GM12878 (cell line): Measurements from ENCODE around the gene AKAP13. TPM values are rescaled to one million over a fixed set of nuclear protein-coding genes. Genes with fewer than 3 reads are reported as not detected.

Source experiments
- BCLAF1 ChIP-seq: fragments of 450-650 bp; IDR thresholded peaks from 2 replicates; pipeline ENCODE4 v1.6.1; 2017; ENCODE audit warnings: antibody characterized with exemption, mild to moderate bottlenecking, moderate library complexity
- CTCF ChIP-seq, 3 experiments: IDR thresholded peaks in 2 of 3; conservative IDR thresholded peaks in 1 of 3; 2 replicates each; pipeline ENCODE4 v1.5.1; 2011; ENCODE audit warnings: low read depth in 3 of 3, low read length in 3 of 3, mild to moderate bottlenecking in 3 of 3, control low read depth in 2 of 3, moderate library complexity in 2 of 3, inconsistent platforms in 1 of 3, mixed read lengths in 1 of 3; ENCODE audit not compliant: control insufficient read depth in 2 of 3, insufficient read depth in 1 of 3; ENCODE audit errors: extremely low read depth in 1 of 3
- CUX1 ChIP-seq: IDR thresholded peaks from 2 replicates; pipeline ENCODE4 v1.6.1; 2012; ENCODE audit warnings: improper control_type of control experiment, low read depth, low read length; ENCODE audit not compliant: insufficient replicate concordance
- EED ChIP-seq: sonication (generic); IDR thresholded peaks from 2 replicates; pipeline ENCODE4 v1.6.1; 2016; ENCODE audit warnings: antibody characterized with exemption, low read depth
- ETV6 ChIP-seq, 2 experiments: fragments of 450-650 bp in 1 of 2; IDR thresholded peaks in 1 of 2; conservative IDR thresholded peaks in 1 of 2; 2 replicates each; pipeline ENCODE4 v1.6.1; 2014; ENCODE audit warnings: antibody characterized with exemption in 1 of 2, borderline replicate concordance in 1 of 2, low read depth in 1 of 2, mild to moderate bottlenecking in 1 of 2, moderate library complexity in 1 of 2
- FOXM1 ChIP-seq: IDR thresholded peaks from 2 replicates; pipeline ENCODE4 v1.6.1; 2012; ENCODE audit warnings: low read depth, mild to moderate bottlenecking, inconsistent platforms, low read length, moderate library complexity
- GABPA ChIP-seq: IDR thresholded peaks from 2 replicates; pipeline ENCODE4 v1.6.1; 2014; ENCODE audit warnings: antibody characterized with exemption, low read depth, mild to moderate bottlenecking, inconsistent platforms
- JUNB ChIP-seq: IDR thresholded peaks from 2 replicates; pipeline ENCODE4 v1.6.1; 2016; ENCODE audit warnings: antibody characterized with exemption, mild to moderate bottlenecking
- KAT2A ChIP-seq: conservative IDR thresholded peaks from 2 replicates; pipeline ENCODE4 v1.6.1; 2011; ENCODE audit warnings: low read depth, low read length; ENCODE audit not compliant: control insufficient read depth
- MEF2A ChIP-seq: IDR thresholded peaks from 2 replicates; pipeline ENCODE4 v1.6.1; 2011; ENCODE audit warnings: low read depth, mild to moderate bottlenecking, low read length, moderate library complexity; ENCODE audit not compliant: insufficient read depth
- MEF2B ChIP-seq: fragments of 450-650 bp; IDR thresholded peaks from 2 replicates; pipeline ENCODE4 v1.6.1; 2018; ENCODE audit warnings: mild to moderate bottlenecking, moderate library complexity; ENCODE audit not compliant: partially characterized antibody, poor library complexity, severe bottlenecking
- NFYB ChIP-seq: IDR thresholded peaks from 2 replicates; pipeline ENCODE4 v1.6.1; 2011; ENCODE audit warnings: low read depth, mild to moderate bottlenecking, low read length, improper control_type of control experiment, moderate library complexity; ENCODE audit not compliant: insufficient read depth
- PAX5 ChIP-seq: IDR thresholded peaks from 2 replicates; pipeline ENCODE4 v1.6.1; 2011; ENCODE audit warnings: low read depth, low read length, borderline replicate concordance
- RAD51 ChIP-seq: fragments of 450-650 bp; IDR thresholded peaks from 2 replicates; pipeline ENCODE4 v1.6.1; 2016; ENCODE audit warnings: moderate library complexity, mild to moderate bottlenecking, inconsistent platforms
- SMAD1 ChIP-seq: fragments of 450-650 bp; IDR thresholded peaks from 2 replicates; pipeline ENCODE4 v1.6.1; 2018; ENCODE audit warnings: mild to moderate bottlenecking, low read depth; ENCODE audit not compliant: partially characterized antibody
- SPI1 ChIP-seq: IDR thresholded peaks from 2 replicates; pipeline ENCODE4 v1.6.1; 2011; ENCODE audit warnings: low read depth, mild to moderate bottlenecking, low read length, moderate library complexity, borderline replicate concordance; ENCODE audit not compliant: insufficient read depth
- USF2 ChIP-seq: IDR thresholded peaks from 2 replicates; pipeline ENCODE4 v1.6.1; 2011; ENCODE audit warnings: low read depth, low read length, improper control_type of control experiment, borderline replicate concordance
- ZNF384 ChIP-seq: IDR thresholded peaks from 2 replicates; pipeline ENCODE4 v1.6.1; 2012; ENCODE audit warnings: low read depth, mild to moderate bottlenecking, low read length, improper control_type of control experiment, borderline replicate concordance
- ZZZ3 ChIP-seq: IDR thresholded peaks from 2 replicates; pipeline ENCODE4 v1.6.1; 2011; ENCODE audit warnings: low read depth; ENCODE audit not compliant: control insufficient read depth, insufficient read length
- polyA plus RNA-seq, 11 experiments: library from polyadenylated mRNA; depleted of rRNA in 4 of 11; unstranded in 6 of 11; stranded (reverse) in 5 of 11; fragments of >200 nt; fragmentation: Nextera tagmentation in 4 of 11; fragmentation: Illumina TruSeq in 1 of 11; extraction: Ambion mirVana in 4 of 11; extraction: Trizol in 1 of 11; gene quantifications; 1 replicate in 1 of 11; 2 replicates in 10 of 11; pipeline versions ENCODE4 v1.2.1 to v1.2.3, GENCODE V29; 2011 to 2016; ENCODE audit warnings: inconsistent platforms in 2 of 11, missing spikeins in 2 of 11, low read depth in 1 of 11
- total RNA-seq, 4 experiments: library from RNA; depleted of rRNA in 3 of 4; stranded (reverse); fragments of >200 nt in 3 of 4; fragmentation: Illumina TruSeq in 1 of 4; extraction: Trizol in 1 of 4; gene quantifications; 2 replicates each; pipeline versions ENCODE4 v1.2.1 to v1.2.3, GENCODE V29; 2013 to 2021

Gene AKAP13
- total and polyA plus RNA-seq, 10 of the 15 experiments (the other 5 are each of a cell fraction or from before 2014, with no cell fraction given), result 14.4 to 74.9 (median 55.1) TPM

GRCh38 chr15:85475317-85475701 lies 94.9 kb downstream of the AKAP13 start (continued):
- no peak for TF ChIP-seq USF2
- no peak for TF ChIP-seq BCLAF1
- TF ChIP-seq GABPA, result no peak
- no peak for TF ChIP-seq ETV6 (conservative IDR thresholded peaks at IDR 0.05 in 1 of 2, IDR thresholded peaks at IDR 0.05 in 1 of 2; ENCODE audit: borderline replicate concordance in 1 of 2, low read depth in 1 of 2)
- TF ChIP-seq KAT2A, result no peak
- no peak for TF ChIP-seq ZZZ3
- no peak for TF ChIP-seq SMAD1
- peak; percentile 80 for TF ChIP-seq MEF2B
- peak; percentile 82 for TF ChIP-seq EED
- TF ChIP-seq NFYB, result no peak
- TF ChIP-seq JUNB, result no peak
- peak; percentile 74; the same call in 1 of the 2 replicates for TF ChIP-seq FOXM1
- no peak for TF ChIP-seq ZNF384
- TF ChIP-seq CTCF (IDR thresholded peaks at IDR 0.05 in 2 of 3, conservative IDR thresholded peaks at IDR 0.05 in 1 of 3; ENCODE audit: control insufficient read depth in 2 of 3, extremely low read depth in 1 of 3, insufficient read depth in 1 of 3, low read depth in 3 of 3, low read length in 3 of 3), result no peak
- no peak for TF ChIP-seq PAX5
- 0 out of 2 replicates have a peak, but pooled peaks have one; percentile 38 for TF ChIP-seq RAD51
- peak; percentile 96 for TF ChIP-seq SPI1
- TF ChIP-seq CUX1, result peak; percentile 47
- TF ChIP-seq MEF2A, result peak; percentile 51
